ENCODE measurements around the gene IRX3.

DNA sequence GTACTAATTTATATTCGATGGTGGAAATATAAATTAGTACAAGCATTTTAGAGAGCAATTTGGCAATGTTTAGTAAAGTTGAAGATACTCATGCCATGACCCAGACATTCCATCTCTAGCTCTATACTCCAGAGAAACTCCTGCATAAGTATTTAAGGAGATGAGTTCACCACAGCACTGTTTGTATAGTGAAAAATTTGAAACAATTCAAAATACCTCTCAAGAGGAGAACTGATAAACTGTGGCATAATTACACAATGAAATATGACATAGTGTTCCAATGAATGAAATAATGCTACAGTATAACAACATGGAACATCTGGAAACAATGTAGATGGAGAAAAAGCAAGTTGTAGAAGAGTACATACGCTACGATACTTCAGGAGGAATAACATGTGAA, 48.6 kb upstream of the IRX3 start:
- TF ChIP-seq CTCF (conservative IDR thresholded peaks at IDR 0.05 in 1 of 2, IDR thresholded peaks at IDR 0.05 in 1 of 2; ENCODE audit: low read depth in 1 of 2, low read length in 2 of 2) (no peak), EZH2 (IDR thresholded peaks at IDR 0.05; ENCODE audit: low read length, missing control alignments) (no peak)
